ENCODE results near the gene MYH14. TPM values are rescaled to one million over a fixed set of nuclear protein-coding genes. Genes with fewer than 3 reads are reported as not detected.
A peak's percentile ranks its signal among the peaks of the same experiment; 100 is the strongest.

MYH14 gene
- total and polyA plus RNA-seq, 2 of the 8 experiments (the other 6 are each of a cell fraction or from before 2014, with no cell fraction given): 17.3 to 28.6 TPM

- 77% methylated on average over 3 of the region's 4 CpGs; no CpG with 5 or more reads in 1 of the 2 experiments for WGBS, 2 experiments (ENCODE audit: extremely low coverage in 1 of 2, insufficient coverage in 1 of 2, insufficient read length in 1 of 2, insufficient replicate concordance in 2 of 2, low coverage in 1 of 2, low lambda C conversion rate in 2 of 2, missing lambda C conversion rate in 1 of 2)
- Histone ChIP-seq H3K27me3 (replicated peaks in 1 of 4; ENCODE audit: control insufficient read depth in 3 of 4, extremely low read depth in 1 of 4, insufficient read depth in 3 of 4, low read length in 3 of 4) (peaks cover 5 to 15% (median 12%) of the 10 kb centered on the region in 4 experiments; a peak in 6 of 7 replicates), H3K4me2 (ENCODE audit: insufficient read depth in 1 of 2, low read depth in 2 of 2, low read length in 2 of 2) (peak overlapping the region; percentile 89 to 91)
- no peak for TF ChIP-seq CHD1 (IDR thresholded peaks at IDR 0.05; ENCODE audit: low read depth, low read length)
- TF ChIP-seq TEAD4 (IDR thresholded peaks at IDR 0.05; ENCODE audit: low read depth, low read length): no peak
These were observed 123.6 kb downstream of the MYH14 start for GRCh38 chr19:50327013-50327412.

More at GRCh38 chr19:50327013-50327412, 123.6 kb downstream of the MYH14 start:
- CTCF ChIA-PET (ENCODE audit: partially characterized antibody): interaction anchor here (0.6 to 3.0 kb wide), 5 partner anchors 11 to 230 kb away, joined by 3 to 10 read pairs (median 3); no protein-coding TSS in a partner anchor
- Histone ChIP-seq H3K23me2 (ENCODE audit: low read depth, low read length) (peaks cover 30% of the 10 kb centered on the region; the same call in 1 of the 2 replicates), H3K4me3 (ENCODE audit: extremely low read depth in 1 of 4, insufficient read depth in 2 of 4, low read depth in 3 of 4, low read length in 4 of 4) (peak overlapping the region in 2 of 4 experiments; percentile 53 to 68; a peak in 4 of 8 replicates), H3K79me1 (ENCODE audit: low read depth, low read length) (peaks cover 6% of the 10 kb centered on the region; the same call in 1 of the 2 replicates), H3K4ac (replicated peaks; ENCODE audit: insufficient read length, low read depth, low read length) (no peak overlapping the region), H4K5ac (ENCODE audit: insufficient read length, low read depth, low read length) (no peak overlapping the region), H3K79me2 (ENCODE audit: control insufficient read depth in 1 of 2, insufficient read depth in 2 of 2, low read length in 2 of 2) (peaks cover 3 to 9% of the 10 kb centered on the region in 2 experiments; a peak in 2 of 4 replicates), H2BK20ac (ENCODE audit: low read length) (no peak overlapping the region), H3K27ac (ENCODE audit: low read depth, low read length) (no peak overlapping the region), H2BK15ac (ENCODE audit: low read length) (no peak overlapping the region), H2BK120ac (replicated peaks; ENCODE audit: low read depth, low read length) (no peak overlapping the region), H2AK5ac (ENCODE audit: low read depth, low read length) (no peak overlapping the region), H3K56ac (replicated peaks; ENCODE audit: insufficient read length, low read depth, low read length) (no peak overlapping the region), H3K36me3 (ENCODE audit: control insufficient read depth in 2 of 4, insufficient read depth in 4 of 4, low read length in 3 of 4) (peaks cover 3 to 7% (median 5%) of the 10 kb centered on the region in 4 experiments; a peak in 4 of 8 replicates), H3K14ac (ENCODE audit: insufficient read length) (no peak overlapping the region), H3K9me3 (ENCODE audit: insufficient read depth in 2 of 2, low read depth in 1 of 2, low read length in 1 of 2) (no peaks in the 10 kb centered on the region), H3K23ac (ENCODE audit: insufficient read length) (no peak overlapping the region), H2AFZ (ENCODE audit: low read length) (no peak overlapping the region), H4K8ac (ENCODE audit: extremely low read depth, insufficient read depth, low read length) (no peak overlapping the region), H2BK12ac (ENCODE audit: low read depth, low read length) (no peak overlapping the region), H3K4me1 (replicated peaks in 1 of 4; ENCODE audit: control insufficient read depth in 3 of 4, insufficient read depth in 4 of 4, low read length in 3 of 4) (peaks cover 2 to 26% (median 12%) of the 10 kb centered on the region in 4 experiments), H2BK5ac (ENCODE audit: low read depth, low read length) (no peak overlapping the region), H4K20me1 (replicated peaks in 1 of 2; ENCODE audit: control insufficient read depth in 1 of 2, insufficient read depth in 2 of 2, low read length in 2 of 2) (peaks cover 21 to 24% of the 10 kb centered on the region in 2 experiments), H3K18ac (ENCODE audit: extremely low read depth, low read length) (no peak overlapping the region), H3K9ac (replicated peaks in 1 of 4; ENCODE audit: extremely low read depth in 1 of 4, low read depth in 3 of 4, low read length in 3 of 4) (no peak overlapping the region), H4K91ac (replicated peaks; ENCODE audit: insufficient read length, low read length) (no peak overlapping the region)
- POLR2A ChIA-PET (ENCODE audit: partially characterized antibody): interaction anchor here (2.2 to 3.9 kb wide), 2 partner anchors 12 to 15 kb away, joined by 21 to 46 read pairs; no protein-coding TSS in a partner anchor
- no peak for DNase-seq (ENCODE audit: low read depth in 1 of 2, low spot score in 2 of 2)
- FAIRE-seq: no peak
